Measurements from ENCODE around the gene KREMEN2. TPM values are rescaled to one million over a fixed set of nuclear protein-coding genes. Genes with fewer than 3 reads are reported as not detected.

The KREMEN2 gene
- total and polyA plus RNA-seq, 2 of the 13 experiments (the other 11 are each of a cell fraction or from before 2014, with no cell fraction given), result 0.48 to 1.2 TPM

DNA sequence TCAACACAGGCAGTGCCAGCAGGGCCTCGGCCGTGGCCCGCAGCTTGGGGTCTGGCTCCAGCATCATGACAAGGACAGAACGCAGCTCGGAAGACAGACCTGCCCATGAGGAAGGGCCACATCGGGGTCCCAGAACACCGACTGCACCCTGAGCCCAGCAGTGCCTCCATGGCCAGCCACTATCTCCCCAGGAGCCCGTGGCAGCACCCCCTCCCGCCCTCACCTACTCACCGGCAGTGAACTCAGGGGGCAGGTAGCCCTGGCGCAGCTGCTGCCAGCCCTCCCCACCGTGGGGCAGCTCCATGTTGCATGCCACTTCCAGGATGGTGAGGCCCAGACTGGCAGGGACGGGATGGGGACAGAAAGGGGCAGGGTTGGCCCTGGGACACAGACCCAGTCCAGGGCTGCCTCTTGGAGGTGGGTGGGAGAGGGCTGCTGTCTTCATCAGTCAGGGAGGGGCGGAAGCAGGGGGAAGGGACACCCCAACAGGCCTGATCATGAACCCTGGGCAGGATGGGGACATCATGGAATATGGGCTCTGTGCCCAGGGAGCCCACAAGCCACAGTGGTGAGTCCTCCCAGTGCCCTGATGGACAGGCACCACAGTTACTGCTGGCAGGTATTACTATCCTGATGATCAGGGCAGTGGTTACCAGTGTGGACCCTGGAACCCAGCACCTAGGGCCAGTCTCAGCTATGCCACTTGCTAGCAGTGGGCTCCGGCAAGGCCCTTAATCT lies 10.4 kb downstream of the KREMEN2 start:
- intact Hi-C loops (cut with micrococcal nuclease; ENCODE audit: unreplicated experiment) (no loop called here), in situ Hi-C loops (cut with HindIII; ENCODE audit: extremely low pct_ligation_motif_present, low pct_unique_long_range_greater_than_20kb) (no loop called here)
- ChIA-PET CTCF (ENCODE audit: low intra/inter-chr PET ratio, low total read pairs) (no interaction called here), POLR2A (interaction anchor here (0.8 kb wide), 1 partner anchor 47 kb away, joined by 4 read pairs; no protein-coding TSS in a partner anchor)
- Histone ChIP-seq H3K27ac (ENCODE audit: extremely low read length, insufficient read depth, low read length) (no peak overlapping the region), H2AFZ (ENCODE audit: low read length) (no peak overlapping the region), H3K9me3 (ENCODE audit: low read length) (no peaks in the 10 kb centered on the region), H3K4me2 (ENCODE audit: low read depth, low read length) (no peak overlapping the region), H3K4me3 (replicated peaks in 1 of 3; ENCODE audit: insufficient read depth in 1 of 3, low read depth in 2 of 3, low read length in 3 of 3) (no peak overlapping the region), H3K4me1 (ENCODE audit: insufficient read depth, low read length) (peaks cover 10% of the 10 kb centered on the region), H3K36me3 (replicated peaks in 1 of 2; ENCODE audit: control insufficient read depth in 1 of 2, insufficient read depth in 2 of 2, low read length in 2 of 2) (peaks cover 2 to 18% of the 10 kb centered on the region in 2 experiments; a peak in 3 of 5 replicates), H3K27me3 (ENCODE audit: control insufficient read depth in 1 of 2, insufficient read depth in 2 of 2, low read length in 2 of 2) (no peaks in the 10 kb centered on the region; a peak in 1 of 5 replicates), H3K79me2 (ENCODE audit: insufficient read depth, low read length) (peaks cover 13% of the 10 kb centered on the region), H3K9ac (ENCODE audit: insufficient read depth, low read depth, low read length) (no peak overlapping the region), H4K20me1 (ENCODE audit: insufficient read depth, low read length) (no peaks in the 10 kb centered on the region)
- no peak for ATAC-seq
- FAIRE-seq, result no peak
- TF ChIP-seq ZIK1 (CRISPR knock-in tag; IDR thresholded peaks at IDR 0.05; ENCODE audit: borderline replicate concordance, low read depth) (no peak), ZNF260 (CRISPR knock-in tag; IDR thresholded peaks at IDR 0.05; ENCODE audit: borderline replicate concordance, low read depth) (no peak), AGO2 (optimal IDR thresholded peaks at IDR 0.05; ENCODE audit: low read depth, low read length) (peak; percentile 54), RBFOX2 (IDR thresholded peaks at IDR 0.05; ENCODE audit: low read depth, low read length) (peak; percentile 47; the same call in 1 of the 2 replicates), ARID4A (CRISPR knock-in tag; IDR thresholded peaks at IDR 0.05; ENCODE audit: borderline replicate concordance) (0 out of 2 replicates have a peak, but pooled peaks have one; percentile 16), ATF1 (CRISPR knock-in tag; IDR thresholded peaks at IDR 0.05) (no peak), ZNF136 (CRISPR knock-in tag; IDR thresholded peaks at IDR 0.05; ENCODE audit: low read depth) (no peak), ZNF879 (CRISPR knock-in tag; IDR thresholded peaks at IDR 0.05) (no peak), ZNF644 (CRISPR knock-in tag; IDR thresholded peaks at IDR 0.05; ENCODE audit: low read depth) (no peak), ZNF510 (CRISPR knock-in tag; IDR thresholded peaks at IDR 0.05; ENCODE audit: low read depth) (no peak), ZNF446 (CRISPR knock-in tag; IDR thresholded peaks at IDR 0.05) (no peak), ZBTB4 (CRISPR knock-in tag; IDR thresholded peaks at IDR 0.05; ENCODE audit: borderline replicate concordance) (no peak)
- TF ChIP-seq, protein P1, sequence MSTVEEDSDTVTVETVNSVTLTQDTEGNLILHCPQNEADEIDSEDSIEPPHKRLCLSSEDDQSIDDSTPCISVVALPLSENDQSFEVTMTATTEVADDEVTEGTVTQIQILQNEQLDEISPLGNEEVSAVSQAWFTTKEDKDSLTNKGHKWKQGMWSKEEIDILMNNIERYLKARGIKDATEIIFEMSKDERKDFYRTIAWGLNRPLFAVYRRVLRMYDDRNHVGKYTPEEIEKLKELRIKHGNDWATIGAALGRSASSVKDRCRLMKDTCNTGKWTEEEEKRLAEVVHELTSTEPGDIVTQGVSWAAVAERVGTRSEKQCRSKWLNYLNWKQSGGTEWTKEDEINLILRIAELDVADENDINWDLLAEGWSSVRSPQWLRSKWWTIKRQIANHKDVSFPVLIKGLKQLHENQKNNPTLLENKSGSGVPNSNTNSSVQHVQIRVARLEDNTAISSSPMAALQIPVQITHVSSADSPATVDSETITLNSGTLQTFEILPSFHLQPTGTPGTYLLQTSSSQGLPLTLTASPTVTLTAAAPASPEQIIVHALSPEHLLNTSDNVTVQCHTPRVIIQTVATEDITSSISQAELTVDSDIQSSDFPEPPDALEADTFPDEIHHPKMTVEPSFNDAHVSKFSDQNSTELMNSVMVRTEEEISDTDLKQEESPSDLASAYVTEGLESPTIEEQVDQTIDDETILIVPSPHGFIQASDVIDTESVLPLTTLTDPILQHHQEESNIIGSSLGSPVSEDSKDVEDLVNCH (CRISPR knock-in tag; IDR thresholded peaks at IDR 0.05), result no peak
- 98% methylated on average over 6 of the region's 15 CpGs for WGBS (ENCODE audit: low lambda C conversion rate)
- BruUV-seq (replicated peaks), result no TSS peak
- no peak for DNase-seq (ENCODE audit: low spot score)

Data from HepG2 (cell line).